Activated T-cell treated with anti-CD3 and anti-CD28 coated beads for 48 hours (primary cell): ENCODE measurements around the gene CENPT.
A peak's percentile ranks its signal among the peaks of the same experiment; 100 is the strongest.

ENCODE experiments used
- DNase-seq: peaks from one replicate; pipeline ENCODE4 v3.0.0-alpha.2; 2020; ENCODE audit warnings: low read depth

Gene CENPT

DNA sequence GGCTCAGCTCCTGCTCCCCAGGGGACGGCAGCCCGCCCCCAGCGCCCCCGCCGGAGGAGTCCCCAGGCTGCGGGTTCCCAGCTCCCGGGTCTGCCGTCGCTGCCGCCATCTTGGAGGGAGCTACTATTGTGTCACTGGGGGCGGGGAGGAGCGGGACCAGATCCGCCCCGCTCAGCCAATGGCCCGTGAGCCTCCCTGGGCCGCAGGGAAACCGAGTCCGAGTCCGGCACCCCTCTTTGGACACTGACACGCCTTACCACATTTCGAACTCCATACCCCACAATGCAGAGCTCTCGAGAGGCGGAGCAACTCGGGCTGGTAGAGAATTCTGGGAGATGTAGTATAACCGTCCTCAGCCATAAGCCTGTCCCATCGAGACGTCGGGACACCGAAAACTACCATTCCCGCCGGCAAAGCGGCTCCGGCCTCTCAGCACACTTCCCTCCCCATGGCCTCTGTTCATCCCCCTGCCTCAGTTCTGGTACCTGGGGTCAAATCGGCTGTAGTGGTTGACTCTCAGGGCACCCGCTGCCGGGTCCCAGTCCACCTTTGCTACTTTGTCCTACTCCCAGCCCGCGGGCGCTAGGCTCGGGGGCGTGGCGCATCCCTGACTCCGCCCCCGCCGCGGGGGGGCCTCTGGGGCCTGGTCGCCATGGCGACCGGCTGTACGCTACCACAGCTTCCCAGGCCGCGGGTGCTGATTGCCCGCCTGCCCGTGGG is 40.9 kb downstream of the CENPT start, which contains the start of the genes RANBP10 and TSNAXIP1:
RANBP10 (minus strand) TSS at position 133 of the 720 bp plus-strand sequence; CDS start at position 109, 24 bp downstream.
TSNAXIP1 (plus strand) TSS at position 462 of the 720 bp plus-strand sequence. CDS start 261 bp downstream, outside the sequence.
- peak; percentile 95 for DNase-seq

DNA sequence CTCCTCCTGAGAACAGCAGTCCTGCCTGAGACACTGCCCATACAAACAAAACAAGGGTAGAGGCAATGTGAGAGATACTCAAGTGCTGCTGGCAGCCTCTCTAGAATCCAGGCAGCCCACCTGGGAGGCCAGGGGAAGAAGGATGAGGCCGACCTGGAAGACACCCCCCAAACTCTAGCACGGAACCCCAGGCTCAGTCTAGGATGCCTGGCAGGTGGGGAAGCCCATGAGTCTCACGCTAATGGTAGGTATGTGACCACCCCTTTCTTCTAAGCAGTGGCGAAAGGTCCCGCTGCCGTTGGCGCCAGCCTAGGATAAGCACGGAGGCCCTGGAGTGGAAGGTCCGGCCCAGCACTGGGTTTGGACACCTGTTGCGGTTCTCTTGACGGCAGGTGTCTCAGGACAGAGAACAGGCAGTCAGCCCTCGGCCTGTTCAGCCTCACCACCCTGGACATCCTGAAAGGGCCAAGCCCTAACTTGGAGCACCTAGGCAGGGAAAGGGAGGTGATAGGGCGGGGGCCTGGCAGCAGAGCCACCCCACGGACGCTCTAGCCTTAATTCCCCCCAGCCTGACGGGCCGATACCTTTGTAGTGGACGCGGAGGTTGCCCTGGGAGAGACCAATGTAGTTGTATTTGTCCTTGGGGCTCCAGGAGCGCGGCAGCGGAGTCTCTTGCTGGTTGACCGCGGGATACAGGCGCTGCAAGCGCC is 41.6 kb downstream of the CENPT start:
- DNase-seq: no peak

- DNase-seq: no peak
These were observed 42.5 kb downstream of the CENPT start for GRCh38 chr16:67804853-67805542.

DNA sequence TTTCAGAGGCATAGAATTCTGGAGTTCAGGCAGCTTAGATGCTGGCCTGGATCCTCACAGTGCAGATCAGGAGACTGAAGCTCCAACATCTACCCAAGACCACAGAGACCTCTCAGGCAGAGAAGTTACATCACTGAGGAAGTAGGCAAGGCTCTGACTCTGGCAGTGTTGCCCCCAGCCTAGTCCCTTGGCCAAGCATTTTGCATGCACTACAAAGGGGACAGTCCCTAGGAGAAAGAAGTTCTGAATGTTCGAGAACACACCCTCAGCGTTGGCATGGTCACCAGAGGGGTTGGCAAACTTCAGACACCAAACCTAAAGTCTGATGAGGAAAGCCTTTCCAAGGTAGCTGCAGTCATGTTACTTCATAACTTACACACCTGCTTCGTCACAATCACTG is 43.6 kb downstream of the CENPT start:
- no peak for DNase-seq

GRCh38 chr16:67801883-67802282 is 45.6 kb downstream of the CENPT start:
- no peak for DNase-seq

DNA sequence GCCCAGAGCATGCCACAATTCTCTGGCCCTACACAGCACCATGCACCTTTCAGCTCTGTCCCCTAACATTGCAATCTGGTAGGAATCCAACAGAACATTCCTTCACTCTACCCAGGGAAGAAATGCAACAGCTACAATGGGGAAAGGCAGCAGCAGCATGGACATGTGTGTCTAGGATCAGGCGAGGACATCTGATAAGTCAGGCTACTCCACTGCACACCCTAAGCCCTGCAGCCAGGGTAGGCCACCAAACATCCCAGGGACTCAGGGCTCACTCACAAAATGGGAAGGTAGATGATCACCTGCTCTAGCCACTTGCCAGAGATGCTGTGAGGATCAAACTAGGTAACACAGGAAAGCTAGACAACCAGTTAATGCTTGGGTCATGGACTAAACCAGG is 46.3 kb downstream of the CENPT start:
- DNase-seq: no peak

DNA sequence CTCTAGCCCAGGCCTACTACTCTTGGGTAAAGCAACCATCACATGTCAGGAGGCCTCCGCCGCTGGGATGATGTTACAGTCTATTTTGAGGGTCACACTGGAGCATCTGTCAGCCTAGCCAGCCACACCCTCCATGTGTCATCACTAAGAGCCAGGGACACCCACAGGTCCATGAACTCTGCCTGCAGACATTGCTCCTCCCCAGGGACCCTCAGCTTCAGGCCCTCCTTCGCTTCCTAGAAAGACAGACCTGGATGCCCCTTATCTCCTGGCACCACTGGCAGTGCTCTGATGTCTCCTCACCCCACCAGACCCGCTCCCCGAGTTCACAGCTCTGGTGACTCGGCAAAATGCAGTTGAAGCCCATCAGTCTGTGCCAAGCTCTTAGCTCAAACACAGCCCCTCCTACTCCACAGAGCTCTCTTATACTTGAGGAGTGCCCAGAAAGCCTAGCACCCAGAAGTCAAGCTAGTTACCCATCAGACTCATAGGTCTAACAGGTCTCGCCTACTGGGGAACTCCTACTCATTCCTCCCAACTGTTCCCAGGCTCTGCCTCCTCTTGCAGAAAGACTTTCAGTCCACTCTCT is 47.1 kb downstream of the CENPT start:
- no peak for DNase-seq

GRCh38 chr16:67796099-67796718 is 51.3 kb downstream of the CENPT start:
- no peak for DNase-seq

- DNase-seq: no peak
These were observed 57.4 kb downstream of the CENPT start for GRCh38 chr16:67790071-67790470.

- no peak for DNase-seq
These were observed 61.0 kb downstream of the CENPT start for GRCh38 chr16:67786491-67786890.

DNA sequence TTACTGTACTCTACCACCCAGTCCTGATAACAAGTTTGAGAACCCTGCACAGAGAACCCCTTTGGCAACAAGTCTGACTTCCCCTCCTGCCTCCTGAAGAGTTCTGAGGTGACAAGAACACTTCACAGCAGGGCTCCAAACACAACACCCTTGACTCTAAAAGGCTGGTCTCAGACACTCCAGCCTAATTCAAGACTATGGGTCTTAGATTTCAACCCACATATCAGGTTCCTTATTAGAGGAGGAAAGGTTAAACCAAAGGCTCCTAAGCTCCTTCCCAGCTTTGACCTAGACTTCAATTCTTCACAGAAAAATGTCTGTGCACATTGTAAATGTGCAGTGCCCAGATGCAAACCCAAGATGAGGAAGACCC is 64.2 kb downstream of the CENPT start:
- DNase-seq: no peak

- no peak for DNase-seq
These were observed 64.7 kb downstream of the CENPT start for GRCh38 chr16:67782567-67783352.

- DNase-seq: no peak
These were observed 66.0 kb downstream of the CENPT start for GRCh38 chr16:67781565-67781921.

- DNase-seq: no peak
These were observed 66.5 kb downstream of the CENPT start for GRCh38 chr16:67780847-67781564.

DNA sequence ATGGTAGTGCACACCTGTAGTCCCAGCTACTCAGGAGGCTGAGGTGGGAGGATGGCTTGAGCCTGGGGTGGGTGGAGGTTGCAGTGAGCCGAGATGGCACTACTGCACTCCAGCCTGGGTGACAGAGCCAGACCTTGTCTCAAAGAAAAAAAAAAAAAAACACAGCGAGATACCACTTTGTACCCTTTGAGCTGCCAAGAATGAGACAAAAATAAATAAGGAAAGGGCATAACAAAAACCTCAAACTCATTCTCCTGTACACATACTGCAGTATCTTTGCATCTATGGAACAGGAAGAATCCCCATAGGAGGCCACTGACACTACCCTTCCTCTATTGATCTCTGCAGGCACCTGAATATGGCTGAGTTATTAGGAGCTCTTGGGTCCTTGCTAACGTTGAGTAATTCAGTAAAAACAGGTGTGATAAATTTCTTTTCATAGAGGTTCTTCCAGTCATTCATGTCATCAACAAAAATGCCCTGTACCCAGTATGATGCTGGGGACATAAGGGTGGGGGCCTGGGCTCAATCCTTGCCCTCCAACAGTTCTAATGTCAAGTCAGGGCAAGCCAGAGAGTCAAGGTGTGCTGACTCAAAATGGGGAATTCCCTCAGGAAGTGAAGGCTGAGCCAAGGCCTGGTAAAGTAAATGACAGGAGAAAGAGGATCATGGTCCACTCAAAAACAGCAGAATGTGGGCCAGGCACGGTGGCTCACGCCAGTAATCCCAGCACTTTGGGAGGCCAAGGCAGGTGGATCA is 68.1 kb downstream of the CENPT start:
- no peak for DNase-seq
